HG03095 (cell line): ENCODE results near the gene TRIM43B.
"Not testable (repeated sequence)": the region's sequence is repeated elsewhere in the genome, so short reads cannot be mapped to it uniquely, and the experiment has no call there.

Source experiments
- ATAC-seq: cut with Tn5 transposase; IDR thresholded peaks from one replicate; pipeline ENCODE4 v1.9.1; 2021; ENCODE audit warnings: moderate library complexity; ENCODE audit not compliant: unreplicated experiment

TRIM43B gene

DNA sequence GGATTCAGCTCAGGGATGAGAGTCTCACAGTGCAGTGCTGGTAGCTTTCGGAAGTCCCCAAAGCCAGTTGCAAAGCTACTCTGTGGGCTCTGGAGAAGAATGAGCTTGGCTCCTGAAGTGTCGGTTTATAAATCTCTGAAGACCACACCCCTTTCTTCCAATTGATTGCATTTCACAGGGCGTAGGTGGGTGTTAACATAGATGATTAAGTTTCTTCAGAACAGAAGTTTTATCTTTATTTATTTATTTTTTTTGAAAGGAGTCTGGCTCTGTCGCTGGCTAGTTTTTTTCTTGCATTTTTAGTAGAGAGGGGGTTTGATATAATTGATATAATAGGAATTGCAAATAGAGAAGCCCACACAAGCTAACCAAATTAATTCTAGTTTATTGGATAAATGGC lies at the start of gene TRIM43B:
Gene TRIM43B (minus strand): TSS at position 101 of the 400 bp plus-strand sequence. CDS start 2,040 bp downstream, outside the sequence.
- not testable (repeated sequence) for ATAC-seq

DNA sequence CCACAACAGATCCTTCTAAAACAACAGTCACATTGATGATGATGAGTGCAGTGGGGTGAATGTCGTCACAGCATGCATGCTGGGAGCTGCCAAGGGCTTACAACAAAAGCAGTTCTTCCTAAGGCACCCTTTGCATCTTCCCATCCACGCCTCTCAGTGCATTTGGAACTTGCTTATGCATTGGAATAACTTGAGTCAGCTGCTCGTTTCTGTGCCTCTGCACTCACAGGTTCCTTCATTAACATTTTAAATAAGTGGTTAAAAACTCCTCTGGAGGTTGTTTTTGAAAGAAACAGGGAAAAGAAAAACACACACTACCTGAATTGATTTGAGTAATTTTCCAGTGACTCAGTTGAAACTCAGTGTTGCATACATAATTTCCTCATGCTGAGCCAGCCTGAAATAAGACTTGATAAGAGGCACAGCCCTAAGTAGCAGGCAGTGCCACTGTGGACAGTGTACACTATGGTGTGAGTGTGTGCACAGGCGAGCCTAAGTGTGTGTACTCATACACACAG lies 46.8 kb upstream of the TRIM43B start:
- ATAC-seq: no peak

DNA sequence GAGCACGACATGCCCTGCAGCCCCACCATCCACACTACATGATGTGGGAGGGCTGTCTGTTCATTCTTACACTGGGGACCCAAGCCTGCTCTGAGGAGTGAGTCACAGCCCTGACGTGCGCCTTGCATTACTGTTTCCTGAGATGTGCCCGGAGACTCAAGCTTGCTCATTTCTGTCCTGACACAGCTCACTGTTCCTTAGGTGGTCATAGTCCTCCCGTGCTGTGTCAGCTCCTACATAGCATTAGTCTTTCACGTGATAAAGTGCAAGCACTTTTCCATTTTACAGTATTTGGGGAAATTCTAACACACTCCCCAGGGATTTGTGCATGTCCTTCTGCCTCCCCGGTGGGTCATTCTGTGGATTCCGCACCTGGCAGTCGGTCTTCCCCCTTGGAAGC lies 46.2 kb upstream of the TRIM43B start:
- peak; percentile 67 for ATAC-seq

DNA sequence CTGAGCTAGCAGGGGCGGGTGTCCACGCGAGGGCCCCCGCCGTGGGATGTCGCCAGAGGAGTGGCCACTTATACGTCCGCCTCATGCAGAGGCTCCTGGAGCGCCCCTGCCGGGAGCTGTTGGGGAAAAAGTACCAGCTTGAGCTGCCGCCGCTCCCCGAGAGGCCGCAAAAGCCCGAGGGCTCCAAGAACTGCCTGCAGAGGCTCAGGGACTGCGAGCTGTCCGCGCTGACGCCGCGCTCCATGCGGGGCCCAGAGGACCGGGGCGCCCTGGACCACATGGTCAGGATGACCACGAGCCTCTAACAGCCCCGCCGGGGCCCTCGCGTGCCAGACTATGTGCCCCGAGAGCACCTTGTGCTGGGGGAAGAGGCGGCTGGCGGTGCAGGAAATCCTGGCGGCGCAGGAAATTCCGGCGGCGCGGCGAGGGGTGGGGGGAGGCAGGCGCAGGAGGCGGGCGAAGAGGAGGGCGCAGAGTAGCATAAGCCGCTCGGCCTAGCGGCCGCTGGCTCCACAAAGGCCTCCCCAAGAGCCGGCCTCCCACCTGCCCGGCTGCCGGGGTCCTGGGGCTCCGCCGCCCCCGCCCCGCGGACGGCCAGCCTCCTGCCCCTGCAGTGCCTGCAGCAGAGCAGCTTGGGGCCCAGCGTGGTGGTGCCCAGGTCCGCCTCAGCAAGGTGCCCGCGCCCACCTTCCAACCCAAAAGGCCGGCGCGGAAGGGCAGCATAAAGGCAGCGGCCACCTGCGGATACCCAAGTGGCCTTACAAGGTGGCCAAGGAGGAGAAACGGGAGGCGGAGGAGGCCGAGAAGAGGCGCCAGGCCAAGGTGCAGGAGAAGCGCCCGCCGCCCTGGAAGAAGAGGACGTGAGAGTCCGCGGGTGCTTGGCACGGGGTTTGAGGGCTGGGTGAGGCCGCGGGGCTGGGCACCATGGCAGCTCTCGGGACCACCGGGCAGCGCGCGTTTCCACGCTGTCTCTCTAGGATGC lies 42.1 kb upstream of the TRIM43B start:
- peak; percentile 62 for ATAC-seq

DNA sequence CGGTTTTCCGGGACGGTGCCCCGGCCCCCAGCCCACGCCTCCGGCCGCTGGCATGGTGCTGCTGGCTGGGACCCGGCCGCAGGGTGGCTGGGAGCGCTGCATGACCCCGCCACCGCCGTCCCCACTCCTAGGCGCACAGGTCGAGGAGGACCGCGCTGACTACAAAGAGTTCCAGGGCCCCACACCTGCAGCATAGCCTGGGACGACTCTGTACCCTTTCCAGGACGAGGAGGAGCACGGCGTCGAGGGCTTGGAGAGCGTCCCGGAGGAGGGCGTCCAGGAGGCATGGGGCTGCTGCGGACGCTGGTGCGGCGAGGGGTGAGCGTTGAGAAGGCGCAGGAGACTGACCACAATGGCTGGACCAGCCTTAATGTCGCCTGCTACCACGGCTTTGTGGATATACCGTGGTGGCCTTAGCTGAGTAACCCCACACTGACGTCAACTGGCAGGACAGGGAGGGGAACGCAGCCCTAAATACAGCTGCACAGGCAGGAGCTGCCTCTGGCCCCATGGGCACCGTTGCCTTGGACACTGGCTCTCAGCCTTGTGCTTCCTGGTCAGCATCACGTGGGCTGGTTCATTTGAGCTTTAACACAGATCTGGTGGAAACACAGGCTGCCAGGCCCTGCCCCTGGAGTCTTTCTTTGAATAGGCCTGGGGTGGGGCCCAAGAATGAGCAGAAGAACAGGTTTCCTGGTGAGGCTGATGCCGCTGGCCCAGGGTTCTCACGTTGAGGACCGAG lies 40.9 kb upstream of the TRIM43B start:
- ATAC-seq: no peak

DNA sequence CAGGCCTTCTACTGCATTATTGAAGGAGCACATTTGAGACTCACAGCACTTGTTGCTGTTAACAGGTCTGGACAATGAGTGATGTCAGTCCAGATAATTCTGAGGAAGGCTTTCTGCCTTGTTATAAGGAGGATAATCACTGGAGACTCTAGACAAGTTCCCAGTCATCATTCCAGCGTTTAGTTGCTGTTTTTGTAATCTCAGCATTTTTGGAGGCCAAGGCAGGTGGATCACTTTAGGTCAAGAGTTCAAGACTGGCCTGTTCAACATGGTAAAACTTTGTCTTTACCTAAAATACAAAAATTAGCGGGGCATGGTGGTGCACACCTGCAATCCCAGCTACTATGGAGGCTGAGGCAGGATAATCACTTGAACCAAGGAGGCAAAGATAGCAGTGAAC lies 39.6 kb upstream of the TRIM43B start:
- no peak for ATAC-seq

DNA sequence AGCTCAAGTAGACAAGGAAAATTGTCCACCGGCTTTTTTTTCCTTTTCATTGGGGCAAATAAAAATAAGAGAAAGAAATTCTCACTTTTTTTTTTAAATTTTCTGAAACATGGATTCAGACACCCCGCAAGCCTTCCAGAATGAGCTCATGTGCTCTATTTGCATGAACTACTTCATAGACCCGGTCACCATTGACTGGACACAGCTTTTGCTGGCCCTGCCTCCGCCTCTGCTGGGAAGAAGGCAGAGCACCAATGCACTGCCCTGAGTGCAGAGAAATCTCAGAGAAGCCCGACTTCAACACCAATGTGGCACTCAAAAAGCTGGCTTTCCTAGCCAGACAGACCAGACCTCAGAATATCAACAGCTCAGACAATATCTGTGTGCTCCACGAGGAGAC lies 30.2 kb upstream of the TRIM43B start:
- no peak for ATAC-seq

DNA sequence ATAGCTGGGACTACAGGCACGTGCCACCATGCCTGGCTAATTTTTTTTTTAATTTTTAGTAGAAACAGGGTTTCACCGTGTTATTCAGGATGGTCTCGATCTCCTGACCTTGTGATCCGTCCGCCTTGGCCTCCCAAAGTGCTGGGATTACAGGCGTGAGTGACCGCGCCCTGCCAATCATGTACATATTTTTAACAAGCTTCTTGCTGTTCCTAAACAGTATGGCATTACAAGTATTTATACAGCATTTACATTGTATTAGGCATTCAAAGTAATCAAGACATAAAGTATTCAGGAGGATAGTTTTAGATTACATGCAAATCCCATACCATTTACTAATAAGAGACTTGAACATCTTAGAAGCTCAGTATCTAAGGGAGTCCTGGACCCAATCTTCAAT lies 29.7 kb upstream of the TRIM43B start:
- ATAC-seq: not testable (repeated sequence)

DNA sequence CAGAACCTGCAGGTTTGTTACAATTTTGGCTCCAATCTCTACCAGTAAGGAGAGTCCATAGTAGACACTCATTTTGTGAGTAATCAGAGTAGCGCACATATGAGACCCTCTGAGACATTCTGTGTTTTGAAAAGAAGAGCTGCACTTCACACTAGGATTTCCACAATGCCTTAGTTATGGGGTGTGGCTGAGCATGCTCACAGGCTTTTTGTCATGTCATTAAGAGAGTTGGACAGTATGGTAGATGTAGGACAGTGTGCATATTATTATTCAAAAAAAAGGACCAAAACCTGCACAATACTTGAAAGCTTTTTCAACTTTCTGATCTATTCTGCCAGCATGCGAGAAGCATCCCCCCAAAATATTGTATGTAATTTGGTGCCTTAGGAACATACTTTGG lies 24.9 kb upstream of the TRIM43B start:
- no peak for ATAC-seq

DNA sequence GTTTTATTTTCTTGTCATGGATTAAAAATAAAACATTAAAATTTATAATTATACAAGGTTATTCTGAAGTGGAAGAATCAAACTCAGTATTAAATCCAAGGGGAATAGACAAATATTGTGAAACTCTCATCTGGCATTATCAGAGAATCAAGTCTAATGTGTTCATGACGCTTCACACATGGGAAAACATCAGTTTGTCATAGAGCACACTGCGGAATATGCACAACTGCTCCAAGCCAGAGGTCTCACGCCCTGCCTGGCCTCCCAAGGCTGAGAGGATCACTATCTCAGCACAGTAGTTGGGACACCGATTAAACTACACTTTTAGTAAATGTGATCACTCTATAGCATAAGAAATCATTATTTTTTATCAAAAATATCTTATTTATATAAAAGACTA lies 20.7 kb upstream of the TRIM43B start:
- no peak for ATAC-seq

DNA sequence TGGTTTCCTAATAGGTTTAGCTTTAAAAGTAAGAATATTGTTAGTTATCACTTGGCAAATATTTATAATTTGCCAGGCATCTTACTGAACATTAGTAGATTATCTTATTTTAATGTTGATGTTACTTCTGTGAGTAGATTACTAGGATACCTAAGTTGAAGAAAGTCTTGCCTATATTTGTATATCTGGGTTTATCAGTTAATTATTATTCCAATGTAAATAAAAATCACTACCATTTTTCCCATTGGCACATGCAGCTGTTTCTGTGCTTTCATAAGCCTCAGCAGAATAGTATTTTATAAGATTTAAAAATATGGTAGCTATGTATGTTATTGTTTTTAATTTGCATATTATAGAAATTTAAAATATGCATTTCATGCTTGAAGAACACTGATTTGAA lies 16.3 kb upstream of the TRIM43B start:
- ATAC-seq: no peak

DNA sequence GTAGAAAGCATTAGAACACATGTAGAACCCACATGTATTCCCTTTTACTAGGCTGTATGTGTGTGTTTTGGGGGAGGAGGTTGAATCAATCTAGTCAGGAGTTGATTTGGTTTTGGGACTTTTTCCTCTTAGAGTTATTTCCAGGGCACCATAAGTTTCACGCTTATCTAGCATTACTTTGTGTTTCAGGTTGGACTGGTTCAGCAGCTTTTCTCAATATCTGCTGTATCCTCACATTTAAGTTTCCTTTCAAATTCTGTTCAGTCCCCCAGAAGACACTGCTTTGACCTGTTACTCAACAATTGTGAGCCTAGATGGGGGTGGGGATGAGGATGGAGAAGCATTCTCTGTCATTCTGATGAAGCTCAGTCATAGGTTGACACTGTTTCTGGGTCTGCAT lies 7.5 kb upstream of the TRIM43B start:
- not testable (repeated sequence) for ATAC-seq

DNA sequence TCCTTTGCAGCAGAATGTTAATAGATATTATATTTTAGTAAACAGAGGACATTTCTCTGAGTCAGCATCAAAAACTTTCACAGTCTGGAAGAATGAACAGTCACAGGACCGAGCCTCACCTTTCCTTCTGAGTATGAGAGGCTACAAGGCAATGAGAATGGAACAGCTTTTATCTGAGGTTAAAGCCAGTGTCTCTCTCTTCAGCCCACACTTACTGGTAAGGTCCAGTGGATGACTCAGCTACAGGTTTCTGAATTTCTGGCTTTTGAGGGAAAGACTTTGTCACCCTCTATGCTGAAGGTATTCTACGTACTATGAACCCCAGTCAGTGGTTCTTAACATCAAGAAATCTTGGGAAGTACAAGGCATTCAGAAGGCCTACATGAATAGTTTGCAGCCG lies 9.5 kb downstream of the TRIM43B start:
- not testable (repeated sequence) for ATAC-seq

DNA sequence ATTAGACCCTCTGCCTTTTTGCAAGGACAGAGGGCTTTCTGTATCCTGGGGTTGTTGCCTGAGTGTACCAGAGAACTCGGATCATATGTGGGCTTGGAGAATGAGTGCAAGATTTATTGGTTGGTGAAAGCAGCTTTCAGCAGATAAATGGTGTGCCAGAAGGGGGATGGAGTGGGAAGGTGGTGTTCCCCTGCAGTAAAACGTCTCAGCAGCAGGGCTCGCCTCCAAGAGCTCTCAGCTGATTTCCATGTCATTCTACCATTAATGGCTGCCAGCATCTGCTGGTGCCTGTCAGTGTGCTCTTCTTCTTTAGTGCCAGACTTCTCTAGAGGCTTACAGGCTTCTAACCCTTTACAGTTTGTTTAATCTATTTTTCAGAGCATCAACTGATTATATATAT lies 16.6 kb downstream of the TRIM43B start:
- not testable (repeated sequence) for ATAC-seq

DNA sequence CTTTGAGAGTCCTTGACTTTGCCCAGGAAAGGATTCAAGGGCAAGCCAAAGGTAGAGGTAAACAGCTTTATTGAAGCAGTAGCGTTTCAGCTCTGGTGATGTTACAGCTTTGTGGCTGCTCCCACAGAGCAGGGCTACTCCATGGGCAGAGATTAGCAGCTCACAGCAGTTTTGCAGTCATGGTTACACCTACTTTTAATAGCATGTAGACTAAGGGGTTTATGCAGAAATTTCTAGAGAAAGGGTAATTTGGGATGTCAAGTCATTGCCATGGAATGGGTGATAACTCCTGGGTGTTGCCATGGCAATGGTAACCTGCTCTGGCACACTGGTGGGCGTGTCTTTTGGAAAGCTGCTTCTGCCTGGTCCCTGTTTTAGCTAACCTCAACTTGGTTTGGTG lies 18.0 kb downstream of the TRIM43B start:
- ATAC-seq: not testable (repeated sequence)

DNA sequence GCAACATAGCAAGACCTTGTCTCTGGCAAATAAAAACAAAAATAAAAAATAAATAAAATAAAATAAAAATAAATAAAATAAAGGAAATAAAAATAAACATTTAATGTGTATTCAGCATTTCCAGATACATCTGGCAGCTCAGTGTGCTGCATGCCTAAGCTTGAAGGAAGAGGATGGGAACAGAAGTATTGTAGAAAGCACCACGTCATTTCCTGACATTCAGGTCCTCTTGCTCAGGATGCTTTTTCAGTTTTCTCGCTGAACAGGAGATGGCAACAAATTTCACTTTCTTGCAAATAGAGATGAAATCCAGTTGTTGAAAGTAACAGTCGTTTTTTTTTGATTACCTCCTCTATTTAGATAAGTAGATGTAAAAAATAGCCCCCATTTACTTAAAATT lies 21.3 kb downstream of the TRIM43B start:
- not testable (repeated sequence) for ATAC-seq

DNA sequence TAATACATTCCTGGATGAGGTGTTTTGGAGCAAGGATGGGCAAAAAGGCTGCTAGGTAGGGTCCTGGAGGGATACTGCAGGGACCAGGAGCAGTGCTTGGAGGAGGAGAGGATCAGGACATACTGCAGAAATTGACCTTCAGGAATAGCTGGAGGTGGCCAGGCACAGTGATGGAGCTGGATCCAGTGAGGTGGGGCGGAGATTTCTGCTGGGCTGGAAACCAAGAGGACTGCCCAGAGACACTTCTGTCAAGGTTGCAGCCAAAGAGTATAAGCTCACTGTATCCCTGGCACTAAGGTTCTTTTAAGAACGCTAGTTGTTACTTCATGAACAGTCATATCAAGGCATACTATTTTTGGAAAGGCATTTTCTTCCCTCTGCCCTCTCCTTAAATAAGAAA lies 39.2 kb downstream of the TRIM43B start:
- not testable (repeated sequence) for ATAC-seq

DNA sequence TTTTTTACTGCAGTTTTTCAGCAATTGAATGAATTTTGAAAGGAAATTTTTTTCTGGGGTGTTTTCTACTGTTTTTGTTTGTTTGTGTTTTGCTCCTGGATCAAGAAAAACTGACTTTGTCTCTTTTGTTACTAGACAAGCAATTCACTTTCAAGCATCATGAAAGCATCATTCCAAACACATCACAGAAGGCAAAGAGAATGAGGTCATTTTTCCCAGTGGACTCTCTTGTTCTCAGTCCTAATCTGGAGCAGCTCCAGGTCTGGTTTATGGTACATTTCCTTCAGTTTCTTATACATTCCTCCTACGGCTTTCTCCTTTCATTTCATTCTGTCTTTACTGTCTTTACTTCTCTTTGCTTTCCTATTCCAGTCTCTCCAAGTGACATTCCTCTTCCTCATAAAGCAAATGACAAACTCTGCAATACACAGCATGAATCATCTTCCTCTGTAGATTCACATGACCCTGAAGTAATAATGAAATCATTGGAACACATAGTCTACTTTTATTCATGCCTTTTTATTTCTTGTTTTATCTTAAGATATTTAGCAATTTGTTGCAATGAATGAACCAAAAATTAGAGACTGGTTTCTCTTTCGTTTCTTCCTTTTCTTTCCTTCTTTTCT lies 42.0 kb downstream of the TRIM43B start:
- ATAC-seq: not testable (repeated sequence)

DNA sequence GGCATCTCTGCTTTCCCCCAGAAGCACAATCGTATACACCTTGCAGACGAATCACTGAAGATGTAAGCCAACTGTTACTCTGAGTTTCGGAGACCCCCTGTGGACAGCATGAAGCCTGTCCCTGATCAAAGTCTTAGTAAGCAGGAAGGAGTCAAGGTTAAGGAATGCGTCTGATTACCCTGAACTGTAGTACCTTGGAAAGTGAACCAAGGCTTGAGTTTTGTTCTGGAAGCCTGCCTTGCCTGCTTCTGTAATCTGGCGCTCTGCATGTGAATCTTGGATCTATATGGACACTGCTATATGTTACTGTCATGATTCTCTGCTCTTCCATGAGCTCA lies 48.7 kb downstream of the TRIM43B start:
- ATAC-seq: not testable (repeated sequence)

DNA sequence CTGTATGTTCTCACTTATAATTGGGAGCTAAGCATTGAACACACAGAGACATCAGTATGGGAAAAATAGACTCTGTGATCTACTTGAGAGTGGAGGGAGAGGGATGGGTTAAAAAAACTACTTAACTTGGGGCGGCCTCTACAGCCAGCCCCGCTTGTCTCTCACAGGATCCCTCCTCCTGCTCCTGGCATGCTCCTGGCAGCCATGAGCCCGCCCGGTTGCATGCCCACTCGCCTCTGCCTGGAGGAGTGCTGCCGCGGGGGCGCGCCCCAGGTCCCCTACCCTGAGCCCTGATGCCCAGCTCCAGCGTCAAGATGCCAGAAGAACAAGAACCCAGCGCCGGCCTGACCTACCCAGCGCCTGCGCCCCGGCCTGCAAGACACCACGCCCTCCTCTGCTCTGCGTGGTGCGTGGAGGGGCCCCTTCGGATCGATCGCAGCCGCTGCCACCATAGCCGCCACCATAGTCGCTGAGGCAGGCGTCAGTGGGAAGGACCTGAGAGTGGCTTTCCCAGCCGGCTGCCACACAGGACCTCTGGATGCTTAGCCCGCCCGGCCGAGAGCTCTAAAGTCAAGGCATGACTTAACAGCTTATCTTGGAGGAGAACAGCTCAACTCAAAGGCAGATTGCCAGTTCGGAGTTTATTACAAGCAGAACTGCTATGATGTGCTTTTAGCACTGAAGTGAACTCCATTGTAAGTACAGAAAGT lies 49.2 kb downstream of the TRIM43B start:
- ATAC-seq: not testable (repeated sequence)
